HCT116 (cell line): ENCODE data around the gene DPP9. TPM values are rescaled to one million over a fixed set of nuclear protein-coding genes. Genes with fewer than 3 reads are reported as not detected.

Experiments used
- ATAC-seq: fragments of 200-7000 bp; cut with Tn5 transposase; 2 replicates; pipeline ENCODE4 v1.9.1; 2020; ENCODE audit warnings: mild to moderate bottlenecking, moderate library complexity
- BruUV-seq: library from RNA; stranded (reverse); fragments of 400-500 nt; replicated peaks from 2 replicates; lab custom pipeline; 2021; lab: Mats Ljungman, UMichigan
- CTCF ChIA-PET: fragments of 300-600 bp; sonication (Branson Sonifier 250); formaldehyde crosslinking; loops from one replicate; lab custom pipeline; 2021; ENCODE audit warnings: antibody characterized with exemption; lab: Charles Lee
- POLR2A ChIA-PET: fragments of 300-600, 350-600 bp; sonication (Branson Sonifier 250); formaldehyde crosslinking; loops from one replicate; lab custom pipeline; 2021; ENCODE audit warnings: antibody characterized with exemption; lab: Charles Lee
- RAD21 ChIA-PET, 2 experiments: fragments of 300-600 bp; sonication (Branson Sonifier 250); formaldehyde crosslinking; loops; one replicate each; lab custom pipeline; 2023; ENCODE audit warnings: low total read pairs in 2 of 2; ENCODE audit not compliant: uncharacterized antibody in 2 of 2, unreplicated experiment in 2 of 2, low non-redundant PET in 1 of 2; lab: Charles Lee
- DNase-seq: peaks from one replicate; pipeline ENCODE4 v3.0.0-alpha.2; 2010; ENCODE audit warnings: low read depth, low spot score
- H2AFZ ChIP-seq: fragments of 200-600 bp; shearing (Covaris generic), sonication (generic); 2 replicates; pipeline ENCODE4 v1.6.1; 2017; ENCODE audit warnings: low read depth, mixed run types, mixed read lengths, antibody characterized with exemption, low read length; ENCODE audit not compliant: poor library complexity, severe bottlenecking
- H3K27ac ChIP-seq: 2 replicates; pipeline ENCODE4 v1.5.1; 2012; ENCODE audit warnings: low read depth, low read length
- H3K27me3 ChIP-seq: fragments of 200-600 bp; sonication (generic); 2 replicates; pipeline ENCODE4 v1.6.1; 2016; ENCODE audit warnings: mixed run types, low read length, mixed read lengths; ENCODE audit not compliant: insufficient read depth
- H3K36me3 ChIP-seq, 2 experiments: fragments of 200-500 bp in 1 of 2; fragments of 200-600 bp in 1 of 2; sonication (Bioruptor generic) in 1 of 2; sonication (generic) in 1 of 2; 2 replicates each; pipeline versions ENCODE4 v1.5.1 to v1.6.1; 2014 to 2016; ENCODE audit warnings: low read length in 2 of 2, inconsistent platforms in 1 of 2, mixed read lengths in 1 of 2, mixed run types in 1 of 2; ENCODE audit not compliant: insufficient read depth in 2 of 2, control insufficient read depth in 1 of 2
- H3K4me1 ChIP-seq, 2 experiments: fragments of 200-600 bp in 1 of 2; sonication (generic) in 1 of 2; 2 replicates each; pipeline versions ENCODE4 v1.5.1 to v1.6.1; 2012 to 2017; ENCODE audit warnings: low read length in 2 of 2, inconsistent platforms in 1 of 2, mild to moderate bottlenecking in 1 of 2, mixed read lengths in 1 of 2, mixed run types in 1 of 2, moderate library complexity in 1 of 2; ENCODE audit not compliant: insufficient read depth in 2 of 2, control insufficient read depth in 1 of 2
- H3K4me2 ChIP-seq: fragments of 200-600 bp; sonication (generic); 2 replicates; pipeline ENCODE4 v1.6.1; 2017; ENCODE audit warnings: mixed run types, low read length, mixed read lengths
- H3K4me3 ChIP-seq, 2 experiments: fragments of 200-600 bp in 1 of 2; sonication (generic) in 1 of 2; replicated peaks in 1 of 2; 2 replicates each; pipeline ENCODE4 v1.5.1; 2011 to 2016; ENCODE audit warnings: low read length in 2 of 2, control low read depth in 1 of 2, low read depth in 1 of 2, mild to moderate bottlenecking in 1 of 2, mixed read lengths in 1 of 2, mixed run types in 1 of 2
- H3K79me2 ChIP-seq: fragments of 200-600 bp; sonication (generic); 2 replicates; pipeline ENCODE4 v1.6.1; 2017; ENCODE audit warnings: mild to moderate bottlenecking, mixed run types, low read length, moderate library complexity, mixed read lengths; ENCODE audit not compliant: insufficient read depth
- H3K9ac ChIP-seq: fragments of 200-600 bp; sonication (generic); 2 replicates; pipeline ENCODE4 v1.6.1; 2016; ENCODE audit warnings: low read length, mixed read lengths
- H3K9me2 ChIP-seq: fragments of 200-600 bp; sonication (generic), shearing (Covaris generic); 2 replicates; pipeline ENCODE4 v1.6.1; 2017; ENCODE audit warnings: mixed run types, mild to moderate bottlenecking, moderate library complexity; ENCODE audit not compliant: insufficient read depth
- H3K9me3 ChIP-seq, 2 experiments: fragments of 200-500 bp in 1 of 2; fragments of 200-600 bp in 1 of 2; sonication (Bioruptor generic) in 1 of 2; sonication (generic) in 1 of 2; 2 replicates each; pipeline ENCODE4 v1.6.1; 2014 to 2017; ENCODE audit warnings: low read length in 2 of 2, mixed read lengths in 2 of 2, inconsistent platforms in 1 of 2, low read depth in 1 of 2, mild to moderate bottlenecking in 1 of 2, mixed run types in 1 of 2, moderate library complexity in 1 of 2; ENCODE audit not compliant: control insufficient read depth in 1 of 2, insufficient read depth in 1 of 2
- H4K20me1 ChIP-seq: fragments of 200-600 bp; sonication (generic), shearing (Covaris generic); 2 replicates; pipeline ENCODE4 v1.6.1; 2017; ENCODE audit warnings: mixed run types, mild to moderate bottlenecking, moderate library complexity; ENCODE audit not compliant: insufficient read depth
- CEBPB ChIP-seq: IDR thresholded peaks from 2 replicates; pipeline ENCODE4 v1.6.1; 2012; ENCODE audit warnings: low read depth
- EGR1 ChIP-seq: IDR thresholded peaks from 2 replicates; pipeline ENCODE4 v1.6.1; 2012; ENCODE audit warnings: low read depth
- JUND ChIP-seq: IDR thresholded peaks from 2 replicates; pipeline ENCODE4 v1.6.1; 2012
- POLR2AphosphoS5 ChIP-seq: IDR thresholded peaks from 2 replicates; pipeline ENCODE4 v1.6.1; 2011; ENCODE audit warnings: mild to moderate bottlenecking, low read depth, low read length, moderate library complexity
- SP1 ChIP-seq: IDR thresholded peaks from 2 replicates; pipeline ENCODE4 v1.6.1; 2012; ENCODE audit warnings: low read depth
- SRF ChIP-seq: IDR thresholded peaks from 2 replicates; pipeline ENCODE4 v1.6.1; 2012; ENCODE audit warnings: low read depth
- intact Hi-C: fragments of 100-400 bp; cut with micrococcal nuclease; formaldehyde crosslinking; loops from 2 replicates; pipeline ENCODE4 v1.10.0; 2022
- total RNA-seq: library from RNA; stranded (reverse); gene quantifications from one replicate; pipeline ENCODE4 v1.2.1, GENCODE V29; 2021; ENCODE audit not compliant: unreplicated experiment
- TF ChIP-seq, protein P1 (sequence below): IDR thresholded peaks from 2 replicates; pipeline ENCODE4 v1.6.1; 2012; ENCODE audit warnings: low read depth
- TF ChIP-seq, protein P2 (sequence below): IDR thresholded peaks from 2 replicates; pipeline ENCODE4 v1.6.1; 2012

Gene DPP9
- total RNA-seq, 1 experiment from 2014 or later: 67.6 TPM

DNA sequence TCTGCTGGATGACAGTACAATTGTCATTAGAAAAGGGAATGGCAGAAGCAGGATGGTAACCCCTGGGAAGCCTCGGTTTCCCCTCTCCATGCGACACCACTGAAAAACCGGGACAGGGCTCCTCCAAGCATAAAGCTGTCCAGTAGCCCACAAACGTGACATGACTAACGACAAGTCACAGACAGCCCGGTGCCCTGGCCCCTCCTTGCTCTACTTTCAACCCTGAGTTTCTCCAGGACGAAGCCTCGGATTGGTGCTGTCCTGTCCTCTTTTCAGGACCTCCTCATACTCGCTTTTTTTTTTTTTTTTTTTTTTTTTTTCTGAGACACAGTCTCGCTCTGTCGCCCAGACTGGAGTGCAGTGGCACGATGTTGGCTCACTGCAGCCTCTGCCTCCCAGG lies 16.3 kb downstream of the DPP9 start:
- ATAC-seq: no peak
- no peak for TF ChIP-seq SP1
- TF ChIP-seq, protein P1, sequence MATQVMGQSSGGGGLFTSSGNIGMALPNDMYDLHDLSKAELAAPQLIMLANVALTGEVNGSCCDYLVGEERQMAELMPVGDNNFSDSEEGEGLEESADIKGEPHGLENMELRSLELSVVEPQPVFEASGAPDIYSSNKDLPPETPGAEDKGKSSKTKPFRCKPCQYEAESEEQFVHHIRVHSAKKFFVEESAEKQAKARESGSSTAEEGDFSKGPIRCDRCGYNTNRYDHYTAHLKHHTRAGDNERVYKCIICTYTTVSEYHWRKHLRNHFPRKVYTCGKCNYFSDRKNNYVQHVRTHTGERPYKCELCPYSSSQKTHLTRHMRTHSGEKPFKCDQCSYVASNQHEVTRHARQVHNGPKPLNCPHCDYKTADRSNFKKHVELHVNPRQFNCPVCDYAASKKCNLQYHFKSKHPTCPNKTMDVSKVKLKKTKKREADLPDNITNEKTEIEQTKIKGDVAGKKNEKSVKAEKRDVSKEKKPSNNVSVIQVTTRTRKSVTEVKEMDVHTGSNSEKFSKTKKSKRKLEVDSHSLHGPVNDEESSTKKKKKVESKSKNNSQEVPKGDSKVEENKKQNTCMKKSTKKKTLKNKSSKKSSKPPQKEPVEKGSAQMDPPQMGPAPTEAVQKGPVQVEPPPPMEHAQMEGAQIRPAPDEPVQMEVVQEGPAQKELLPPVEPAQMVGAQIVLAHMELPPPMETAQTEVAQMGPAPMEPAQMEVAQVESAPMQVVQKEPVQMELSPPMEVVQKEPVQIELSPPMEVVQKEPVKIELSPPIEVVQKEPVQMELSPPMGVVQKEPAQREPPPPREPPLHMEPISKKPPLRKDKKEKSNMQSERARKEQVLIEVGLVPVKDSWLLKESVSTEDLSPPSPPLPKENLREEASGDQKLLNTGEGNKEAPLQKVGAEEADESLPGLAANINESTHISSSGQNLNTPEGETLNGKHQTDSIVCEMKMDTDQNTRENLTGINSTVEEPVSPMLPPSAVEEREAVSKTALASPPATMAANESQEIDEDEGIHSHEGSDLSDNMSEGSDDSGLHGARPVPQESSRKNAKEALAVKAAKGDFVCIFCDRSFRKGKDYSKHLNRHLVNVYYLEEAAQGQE: no peak
- TF ChIP-seq, protein P2, sequence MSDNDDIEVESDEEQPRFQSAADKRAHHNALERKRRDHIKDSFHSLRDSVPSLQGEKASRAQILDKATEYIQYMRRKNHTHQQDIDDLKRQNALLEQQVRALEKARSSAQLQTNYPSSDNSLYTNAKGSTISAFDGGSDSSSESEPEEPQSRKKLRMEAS: no peak
- no peak for TF ChIP-seq JUND
- TF ChIP-seq EGR1: no peak
- no peak for TF ChIP-seq CEBPB
- no peak for TF ChIP-seq POLR2AphosphoS5
- TF ChIP-seq SRF: no peak
- no peak overlapping the region for H3K9ac ChIP-seq
- H2AFZ ChIP-seq: no peak overlapping the region
- peaks cover 3 to 52% of the 10 kb centered on the region in 2 experiments; a peak in 3 of 4 replicates for H3K36me3 ChIP-seq
- H4K20me1 ChIP-seq: no peaks in the 10 kb centered on the region
- H3K4me3 ChIP-seq: no peak overlapping the region
- H3K79me2 ChIP-seq: peaks cover 14% of the 10 kb centered on the region; the same call in 1 of the 2 replicates
- no peaks in the 10 kb centered on the region for H3K9me3 ChIP-seq
- no peak overlapping the region for H3K4me2 ChIP-seq
- no TSS peak for BruUV-seq
- POLR2A ChIA-PET: no interaction called here
- H3K4me1 ChIP-seq: peaks cover 0 to 6% of the 10 kb centered on the region in 2 experiments; a peak in 2 of 4 replicates
- H3K27me3 ChIP-seq: no peaks in the 10 kb centered on the region
- RAD21 ChIA-PET: no interaction called here
- H3K9me2 ChIP-seq: no peaks in the 10 kb centered on the region
- CTCF ChIA-PET: no interaction called here
- DNase-seq: no peak
- intact Hi-C loops: no loop called here
- no peak overlapping the region for H3K27ac ChIP-seq
